ENCODE results near the gene DPP6. TPM values are rescaled to one million over a fixed set of nuclear protein-coding genes. Genes with fewer than 3 reads are reported as not detected.
"Not testable (repeated sequence)": the region's sequence is repeated elsewhere in the genome, so short reads cannot be mapped to it uniquely, and the experiment has no call there.

The DPP6 gene
- 1 to 10 TPM in 1 of 4 donors, under 1 TPM in 1, not detected in 2; 0.94 to 1.9 TPM for total RNA-seq

DNA sequence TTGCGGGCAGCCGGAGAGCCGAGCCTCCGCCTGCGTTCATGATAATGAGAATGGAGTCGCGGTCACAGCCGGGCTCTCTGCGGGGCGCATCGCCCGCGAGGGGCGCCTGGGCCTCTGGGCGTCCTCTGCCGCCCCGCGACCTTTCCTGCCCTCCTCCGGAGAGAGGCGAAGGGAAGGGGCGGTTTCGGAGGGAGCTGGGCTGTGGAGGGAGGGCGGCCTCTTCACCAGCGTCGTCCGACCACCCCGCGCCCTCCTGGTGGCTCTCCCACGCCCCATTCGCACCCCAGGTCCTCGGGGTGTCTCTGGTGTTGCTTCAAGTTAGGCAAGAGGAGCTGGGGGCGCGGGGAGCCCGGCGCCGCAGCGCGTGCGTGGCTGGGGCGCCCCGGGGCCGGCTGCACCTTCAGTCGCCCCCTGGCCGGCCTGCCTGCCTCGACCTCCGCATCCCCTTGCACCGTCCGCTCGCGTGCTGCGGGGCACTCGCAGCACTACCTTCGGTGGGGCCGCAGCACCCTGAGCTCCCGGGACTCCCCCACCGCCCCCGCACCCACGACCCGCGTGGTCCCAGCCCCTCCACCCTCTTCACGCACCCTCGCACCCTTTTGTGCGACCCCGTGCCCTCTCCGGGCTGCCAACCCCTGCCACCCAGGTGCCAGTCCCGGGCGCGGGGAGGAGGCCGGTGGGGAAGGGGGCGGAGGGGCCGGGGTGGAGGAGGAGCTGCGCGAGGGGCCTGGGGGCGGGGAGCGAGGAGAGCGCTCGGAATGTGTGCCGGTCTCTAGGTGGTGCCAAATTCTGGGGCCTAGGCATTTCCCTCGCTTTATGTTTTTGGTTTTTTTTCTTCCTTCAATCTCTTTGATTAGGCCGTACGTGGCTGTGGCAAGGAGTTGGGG is at the start of gene DPP6:
Gene DPP6 (plus strand): TSS at position 756 of the 887 bp plus-strand sequence.
- ATAC-seq; H3K4me3 ChIP-seq; H3K36me3 ChIP-seq; H3K9me3 ChIP-seq; H3K27ac ChIP-seq; intact Hi-C loops (cut with DNase I; ENCODE audit: low total_unique reads); in situ Hi-C loops (cut with MboI; ENCODE audit: low sequenced_read_pairs in 4 of 4); DNase-seq; H3K4me1 ChIP-seq; H3K27me3 ChIP-seq: not testable (repeated sequence)

DNA sequence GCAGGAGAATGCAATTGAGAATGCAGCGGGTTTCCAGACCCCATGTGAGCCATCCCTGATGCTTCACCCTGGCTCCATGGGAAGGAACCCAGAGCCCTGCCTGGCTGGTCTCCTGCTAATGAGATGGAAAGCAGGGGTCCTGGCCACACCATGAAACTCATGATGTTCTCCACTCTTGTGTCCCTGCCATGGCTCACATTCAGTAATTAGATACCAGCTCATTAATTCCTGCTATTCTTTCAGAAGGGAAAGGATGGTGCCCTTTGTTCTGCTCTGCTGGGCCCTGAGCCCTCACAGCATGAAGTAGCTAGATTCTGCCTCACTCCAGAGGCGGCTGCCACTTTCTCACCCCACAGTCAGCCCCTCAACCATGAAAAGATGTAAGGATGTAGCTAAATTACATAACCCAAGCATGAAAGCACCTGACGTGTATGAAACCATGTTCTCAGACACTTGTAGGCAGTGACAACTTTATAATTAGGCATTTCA is 42.7 kb upstream of the DPP6 start:
- H3K9me3 ChIP-seq; ATAC-seq; H3K27ac ChIP-seq; H3K36me3 ChIP-seq; DNase-seq; in situ Hi-C loops (cut with MboI; ENCODE audit: low sequenced_read_pairs in 4 of 4); H3K27me3 ChIP-seq; H3K4me3 ChIP-seq; H3K4me1 ChIP-seq; intact Hi-C loops (cut with DNase I; ENCODE audit: low total_unique reads): not testable (repeated sequence)

DNA sequence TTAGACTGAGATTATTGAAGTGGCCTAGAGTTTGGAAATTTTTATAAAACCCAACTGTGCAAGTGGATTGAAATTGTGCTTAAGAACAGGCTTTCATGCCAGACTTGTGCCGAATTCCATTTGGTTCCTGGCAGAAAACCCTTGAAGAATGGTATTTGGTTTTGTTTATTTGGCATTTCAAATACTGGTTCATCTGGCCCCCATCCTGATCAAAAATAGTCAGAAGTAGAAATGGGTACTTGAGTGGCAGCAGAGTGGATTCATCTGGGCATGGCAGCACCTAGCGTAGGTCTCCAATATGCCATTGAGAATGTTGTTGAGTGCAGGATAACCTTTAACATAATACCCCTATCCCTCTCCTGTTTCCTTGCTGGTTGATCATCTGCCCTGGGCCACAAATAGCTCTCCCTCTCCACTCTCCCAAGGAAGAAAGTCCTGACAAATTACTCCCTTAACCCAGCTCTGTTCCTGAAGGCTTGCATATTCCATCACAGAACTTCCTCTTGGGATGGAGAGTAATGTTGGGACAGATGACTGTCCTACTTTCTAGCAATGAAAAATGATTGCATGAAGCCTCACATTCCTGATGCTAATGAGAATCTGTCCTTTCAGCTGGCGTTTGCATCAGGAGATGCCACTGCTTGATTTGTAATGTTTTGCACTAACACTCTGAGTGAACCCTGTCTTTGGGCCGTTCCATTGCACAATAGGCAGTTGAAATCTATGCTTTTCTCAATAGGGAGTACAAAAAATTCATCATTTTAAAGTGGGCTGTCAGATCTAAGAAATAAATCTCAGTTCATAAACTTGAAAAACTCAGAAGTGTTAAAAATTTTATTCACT is 41.3 kb upstream of the DPP6 start:
- in situ Hi-C loops (cut with MboI; ENCODE audit: low sequenced_read_pairs in 4 of 4); DNase-seq; intact Hi-C loops (cut with DNase I; ENCODE audit: low total_unique reads); H3K27ac ChIP-seq; H3K4me3 ChIP-seq; H3K27me3 ChIP-seq; H3K9me3 ChIP-seq; H3K4me1 ChIP-seq; H3K36me3 ChIP-seq: not testable (repeated sequence)
- peak; percentile 39 to 68 for ATAC-seq

DNA sequence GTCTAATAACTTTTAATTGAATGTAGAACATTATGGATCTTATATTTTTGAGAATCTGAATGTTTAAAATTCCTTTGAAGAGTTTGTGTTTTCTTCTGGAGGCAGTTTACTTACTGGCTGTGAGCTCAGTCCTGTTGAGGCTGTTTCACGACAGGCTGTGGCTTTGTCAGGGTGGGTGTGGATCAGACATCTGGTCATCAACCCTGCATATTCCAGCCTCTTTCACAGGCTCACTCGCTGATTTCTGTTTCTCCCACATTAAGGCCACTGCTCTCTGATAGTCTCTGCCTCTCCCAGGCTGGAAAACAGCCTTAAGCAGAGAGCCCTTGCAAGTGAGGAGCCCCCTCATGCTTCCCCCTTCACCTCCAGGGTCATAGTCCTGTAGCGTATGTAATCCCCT is 39.4 kb upstream of the DPP6 start:
- H3K27me3 ChIP-seq; in situ Hi-C loops (cut with MboI; ENCODE audit: low sequenced_read_pairs in 4 of 4); H3K27ac ChIP-seq; H3K36me3 ChIP-seq; DNase-seq; ATAC-seq; intact Hi-C loops (cut with DNase I; ENCODE audit: low total_unique reads); H3K4me3 ChIP-seq; H3K9me3 ChIP-seq; H3K4me1 ChIP-seq: not testable (repeated sequence)

GRCh38 chr7:154015636-154016035 is 36.6 kb upstream of the DPP6 start:
- intact Hi-C loops (cut with DNase I; ENCODE audit: low total_unique reads); in situ Hi-C loops (cut with MboI; ENCODE audit: low sequenced_read_pairs in 4 of 4): not testable (repeated sequence)

GRCh38 chr7:154018354-154018753 is 33.8 kb upstream of the DPP6 start:
- H3K4me1 ChIP-seq; intact Hi-C loops (cut with DNase I; ENCODE audit: low total_unique reads); H3K4me3 ChIP-seq; H3K36me3 ChIP-seq; ATAC-seq; DNase-seq; H3K27ac ChIP-seq; in situ Hi-C loops (cut with MboI; ENCODE audit: low sequenced_read_pairs in 4 of 4); H3K9me3 ChIP-seq; H3K27me3 ChIP-seq: not testable (repeated sequence)

More at GRCh38 chr7:154015636-154016035, 36.6 kb upstream of the DPP6 start:
- not testable (repeated sequence) for H3K36me3 ChIP-seq, H3K9me3 ChIP-seq, DNase-seq, H3K27ac ChIP-seq, ATAC-seq, H3K4me3 ChIP-seq, H3K27me3 ChIP-seq, H3K4me1 ChIP-seq

DNA sequence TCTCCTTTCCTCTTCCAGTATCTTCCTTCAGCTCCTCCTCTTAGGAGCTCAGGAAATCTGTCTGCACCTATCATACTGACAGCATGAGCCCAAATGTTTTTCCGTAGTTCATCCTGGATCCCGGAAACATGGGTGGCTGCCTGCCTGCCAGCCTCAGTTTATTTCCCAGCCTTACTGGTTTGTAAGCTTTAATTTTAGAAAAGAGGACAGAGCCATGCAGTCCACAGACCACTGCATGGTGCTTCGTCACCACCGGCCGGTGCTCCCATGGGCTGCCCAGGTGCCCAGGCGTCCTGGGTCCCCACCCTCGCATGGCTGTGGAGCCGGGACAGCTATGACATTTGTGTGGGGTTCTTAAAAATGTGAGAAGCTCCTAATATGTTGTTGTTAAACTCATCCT is 24.4 kb upstream of the DPP6 start:
- intact Hi-C loops (cut with DNase I; ENCODE audit: low total_unique reads); in situ Hi-C loops (cut with MboI; ENCODE audit: low sequenced_read_pairs in 4 of 4); ATAC-seq: not testable (repeated sequence)

DNA sequence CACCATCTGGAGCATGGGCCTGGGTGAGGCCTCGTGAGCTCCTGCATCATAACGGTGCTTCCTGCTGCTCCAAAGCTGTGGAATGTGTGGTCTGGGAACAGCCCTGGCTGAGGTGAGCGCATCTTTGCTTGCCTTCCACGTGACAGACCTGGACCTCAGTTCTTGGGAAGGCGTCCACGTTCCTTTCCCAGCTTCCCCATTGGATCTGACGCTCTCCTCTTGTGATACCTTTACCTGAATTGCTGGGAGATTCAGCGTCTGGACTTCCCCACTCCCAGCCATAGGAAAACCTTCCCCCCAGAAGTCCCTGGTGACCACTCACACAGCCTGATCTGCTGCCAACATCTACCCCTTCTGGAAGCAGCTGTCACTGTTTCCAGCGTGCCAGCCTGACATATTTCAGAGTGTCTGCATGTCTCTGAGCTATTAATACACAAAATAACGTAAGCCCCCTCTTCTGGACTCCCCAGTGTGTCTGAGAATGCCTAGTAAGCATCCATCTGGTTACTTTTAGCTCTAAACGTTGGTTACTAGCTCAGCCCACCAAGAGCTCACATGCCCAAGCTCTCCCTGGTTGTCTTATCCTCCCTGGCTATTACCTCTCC is 21.6 kb upstream of the DPP6 start:
- DNase-seq; H3K36me3 ChIP-seq; H3K27ac ChIP-seq; H3K4me1 ChIP-seq; H3K4me3 ChIP-seq; H3K9me3 ChIP-seq; in situ Hi-C loops (cut with MboI; ENCODE audit: low sequenced_read_pairs in 4 of 4); ATAC-seq; H3K27me3 ChIP-seq; intact Hi-C loops (cut with DNase I; ENCODE audit: low total_unique reads): not testable (repeated sequence)

More for the DNA sequence above, 24.4 kb upstream of the DPP6 start:
- H3K4me3 ChIP-seq, H3K27ac ChIP-seq, H3K4me1 ChIP-seq, H3K27me3 ChIP-seq, H3K36me3 ChIP-seq, H3K9me3 ChIP-seq, DNase-seq: not testable (repeated sequence)
